Neural cell (in vitro differentiated cells): ENCODE data around the gene FOXK1. TPM values are rescaled to one million over a fixed set of nuclear protein-coding genes. Genes with fewer than 3 reads are reported as not detected.

ENCODE experiments used
- H2AFZ ChIP-seq: fragments of 200-600, 300-800 bp; sonication (generic), shearing (Covaris generic); 2 replicates; pipeline ENCODE4 v1.6.0; 2014; ENCODE audit warnings: low read depth, mild to moderate bottlenecking, antibody characterized with exemption, low read length, moderate library complexity
- H3F3A ChIP-seq: fragments of 200-600 bp; shearing (Covaris generic); 2 replicates; pipeline ENCODE4 v1.6.1; 2016; ENCODE audit warnings: mild to moderate bottlenecking, moderate library complexity, mixed read lengths, antibody characterized with exemption, low read length; ENCODE audit not compliant: insufficient read depth, poor library complexity, severe bottlenecking
- H3K27ac ChIP-seq: fragments of 200-600, 300-800 bp; sonication (generic), shearing (Covaris generic); 2 replicates; pipeline ENCODE4 v1.5.1; 2014; ENCODE audit warnings: mild to moderate bottlenecking, low read length, moderate library complexity
- H3K27me3 ChIP-seq: fragments of 300-800, 200-600 bp; sonication (generic), shearing (Covaris generic); 2 replicates; pipeline ENCODE4 v1.6.0; 2014; ENCODE audit warnings: mild to moderate bottlenecking, low read depth, low read length, moderate library complexity; ENCODE audit not compliant: insufficient read depth
- H3K36me3 ChIP-seq: fragments of 300-800, 200-600 bp; sonication (generic), shearing (Covaris generic); 2 replicates; pipeline ENCODE4 v1.5.1; 2014; ENCODE audit warnings: mild to moderate bottlenecking, antibody characterized with exemption, low read length, moderate library complexity; ENCODE audit not compliant: insufficient read depth
- H3K4me2 ChIP-seq: fragments of 300-800, 200-600 bp; sonication (generic), shearing (Covaris generic); 2 replicates; pipeline ENCODE4 v1.6.0; 2014; ENCODE audit warnings: mild to moderate bottlenecking, low read length
- H3K4me3 ChIP-seq: fragments of 300-800, 200-600 bp; sonication (generic), shearing (Covaris generic); 2 replicates; pipeline ENCODE4 v1.5.1; 2014; ENCODE audit warnings: mild to moderate bottlenecking, low read length, moderate library complexity
- H3K79me2 ChIP-seq: fragments of 200-600 bp; shearing (Covaris generic); replicated peaks from 2 replicates; pipeline ENCODE4 v1.6.0; 2014; ENCODE audit warnings: mild to moderate bottlenecking, low read length, moderate library complexity; ENCODE audit not compliant: insufficient read depth
- H3K9ac ChIP-seq: fragments of 300-800, 200-600 bp; sonication (generic), shearing (Covaris generic); 2 replicates; pipeline ENCODE4 v1.6.1; 2016; ENCODE audit warnings: mild to moderate bottlenecking, low read length, mixed read lengths
- H3K9me2 ChIP-seq: fragments of 200-600 bp; shearing (Covaris generic); 2 replicates; pipeline ENCODE4 v1.6.1; 2016; ENCODE audit warnings: mild to moderate bottlenecking, low read length, mixed read lengths; ENCODE audit not compliant: insufficient read depth
- H3K9me3 ChIP-seq: fragments of 200-600, 300-800 bp; sonication (generic), shearing (Covaris generic); 2 replicates; pipeline ENCODE4 v1.6.1; 2016; ENCODE audit warnings: mild to moderate bottlenecking, mixed run types, low read length, moderate library complexity, mixed read lengths
- H4K20me1 ChIP-seq: fragments of 200-600 bp; shearing (Covaris generic); 2 replicates; pipeline ENCODE4 v1.6.1; 2016; ENCODE audit warnings: mild to moderate bottlenecking, mixed run types; ENCODE audit not compliant: insufficient read depth
- CTCF ChIP-seq: fragments of 450-650 bp; IDR thresholded peaks from 2 replicates; pipeline ENCODE4 v1.5.1; 2014; ENCODE audit warnings: antibody characterized with exemption, mild to moderate bottlenecking, moderate library complexity; ENCODE audit not compliant: poor library complexity, severe bottlenecking
- EP300 ChIP-seq: fragments of 450-650 bp; conservative IDR thresholded peaks from 2 replicates; pipeline ENCODE4 v1.6.1; 2014; ENCODE audit warnings: antibody characterized with exemption, mild to moderate bottlenecking, moderate library complexity; ENCODE audit not compliant: poor library complexity, severe bottlenecking
- EZH2 ChIP-seq: fragments of 200-600, 300-800 bp; shearing (Covaris generic), sonication (generic); IDR thresholded peaks from 2 replicates; pipeline ENCODE4 v1.6.1; 2014; ENCODE audit warnings: antibody characterized with exemption, low read length, borderline replicate concordance, mild to moderate bottlenecking; ENCODE audit not compliant: insufficient read depth, poor library complexity, severe bottlenecking
- MXI1 ChIP-seq: fragments of 450-650 bp; conservative IDR thresholded peaks from 2 replicates; pipeline ENCODE4 v1.6.1; 2014; ENCODE audit warnings: antibody characterized with exemption, mild to moderate bottlenecking; ENCODE audit not compliant: poor library complexity, severe bottlenecking
- POLR2AphosphoS5 ChIP-seq: IDR thresholded peaks from 2 replicates; pipeline ENCODE4 v1.6.1; 2012
- RAD21 ChIP-seq: fragments of 450-650 bp; conservative IDR thresholded peaks from 2 replicates; pipeline ENCODE4 v1.6.1; 2014; ENCODE audit warnings: antibody characterized with exemption, mild to moderate bottlenecking, moderate library complexity
- SMC3 ChIP-seq: fragments of 450-650 bp; conservative IDR thresholded peaks from 2 replicates; pipeline ENCODE4 v1.6.1; 2014; ENCODE audit warnings: antibody characterized with exemption, mild to moderate bottlenecking, moderate library complexity; ENCODE audit not compliant: poor library complexity
- TAF1 ChIP-seq: IDR thresholded peaks from 2 replicates; pipeline ENCODE4 v1.6.1; 2012; ENCODE audit warnings: low read depth
- polyA plus RNA-seq: library from polyadenylated mRNA; depleted of rRNA; stranded (reverse); fragments of >200 nt; gene quantifications from 2 replicates; pipeline ENCODE4 v1.2.3, GENCODE V29; 2014
- TF ChIP-seq, protein P1 (sequence below): IDR thresholded peaks from 2 replicates; pipeline ENCODE4 v1.6.1; 2012; ENCODE audit warnings: borderline replicate concordance

FOXK1 gene
- polyA plus RNA-seq, 1 donor from 2014 or later = 7.4 TPM

GRCh38 chr7:4797858-4798705 is 116.0 kb downstream of the FOXK1 start:
- Histone ChIP-seq H3F3A (no peaks in the 10 kb centered on the region), H3K27ac (no peak overlapping the region), H3K4me2 (no peak overlapping the region), H4K20me1 (no peaks in the 10 kb centered on the region), H3K27me3 (no peaks in the 10 kb centered on the region), H3K4me3 (no peak overlapping the region), H3K79me2 (no peaks in the 10 kb centered on the region), H3K36me3 (no peaks in the 10 kb centered on the region), H3K9me3 (no peaks in the 10 kb centered on the region), H2AFZ (no peak overlapping the region), H3K9ac (no peak overlapping the region), H3K9me2 (no peaks in the 10 kb centered on the region)
- TF ChIP-seq EZH2 (no peak), SMC3 (peak; percentile 81), POLR2AphosphoS5 (no peak), CTCF (peak; percentile 76), RAD21 (peak; percentile 69)

DNA sequence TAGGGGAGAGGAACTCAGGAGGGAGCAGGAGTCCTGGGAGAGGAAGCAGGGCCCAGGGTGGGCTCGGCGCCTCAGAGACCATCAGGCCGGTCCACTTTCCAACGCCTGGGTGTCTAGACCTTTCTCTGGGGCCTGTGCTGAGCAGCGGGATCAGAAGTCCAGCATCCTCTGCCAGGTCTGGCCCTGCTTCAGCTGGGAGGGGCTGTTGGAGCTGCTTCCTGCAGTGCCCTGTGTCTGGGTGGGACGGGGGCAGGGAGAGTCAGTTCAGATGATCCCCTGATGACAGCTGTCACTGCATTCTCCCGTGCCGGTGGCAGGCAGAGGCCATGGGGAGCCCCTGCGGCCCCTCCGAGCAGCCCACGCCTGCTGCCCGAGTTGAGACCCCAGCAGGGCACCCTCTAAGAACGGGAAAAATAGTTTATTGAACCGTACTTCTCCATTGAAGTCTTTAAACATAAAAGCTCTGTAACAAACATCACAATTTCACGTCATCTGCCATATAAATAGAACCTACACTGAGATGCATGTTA is 116.7 kb downstream of the FOXK1 start:
- Histone ChIP-seq H3K9me3 (no peaks in the 10 kb centered on the region), H3K27me3 (no peaks in the 10 kb centered on the region), H3K9ac (no peak overlapping the region), H3K4me2 (no peak overlapping the region), H3K79me2 (no peaks in the 10 kb centered on the region), H2AFZ (no peak overlapping the region), H3K4me3 (no peak overlapping the region), H4K20me1 (no peaks in the 10 kb centered on the region), H3K9me2 (no peaks in the 10 kb centered on the region), H3K27ac (no peak overlapping the region), H3F3A (no peaks in the 10 kb centered on the region), H3K36me3 (no peaks in the 10 kb centered on the region)
- TF ChIP-seq, protein P1, sequence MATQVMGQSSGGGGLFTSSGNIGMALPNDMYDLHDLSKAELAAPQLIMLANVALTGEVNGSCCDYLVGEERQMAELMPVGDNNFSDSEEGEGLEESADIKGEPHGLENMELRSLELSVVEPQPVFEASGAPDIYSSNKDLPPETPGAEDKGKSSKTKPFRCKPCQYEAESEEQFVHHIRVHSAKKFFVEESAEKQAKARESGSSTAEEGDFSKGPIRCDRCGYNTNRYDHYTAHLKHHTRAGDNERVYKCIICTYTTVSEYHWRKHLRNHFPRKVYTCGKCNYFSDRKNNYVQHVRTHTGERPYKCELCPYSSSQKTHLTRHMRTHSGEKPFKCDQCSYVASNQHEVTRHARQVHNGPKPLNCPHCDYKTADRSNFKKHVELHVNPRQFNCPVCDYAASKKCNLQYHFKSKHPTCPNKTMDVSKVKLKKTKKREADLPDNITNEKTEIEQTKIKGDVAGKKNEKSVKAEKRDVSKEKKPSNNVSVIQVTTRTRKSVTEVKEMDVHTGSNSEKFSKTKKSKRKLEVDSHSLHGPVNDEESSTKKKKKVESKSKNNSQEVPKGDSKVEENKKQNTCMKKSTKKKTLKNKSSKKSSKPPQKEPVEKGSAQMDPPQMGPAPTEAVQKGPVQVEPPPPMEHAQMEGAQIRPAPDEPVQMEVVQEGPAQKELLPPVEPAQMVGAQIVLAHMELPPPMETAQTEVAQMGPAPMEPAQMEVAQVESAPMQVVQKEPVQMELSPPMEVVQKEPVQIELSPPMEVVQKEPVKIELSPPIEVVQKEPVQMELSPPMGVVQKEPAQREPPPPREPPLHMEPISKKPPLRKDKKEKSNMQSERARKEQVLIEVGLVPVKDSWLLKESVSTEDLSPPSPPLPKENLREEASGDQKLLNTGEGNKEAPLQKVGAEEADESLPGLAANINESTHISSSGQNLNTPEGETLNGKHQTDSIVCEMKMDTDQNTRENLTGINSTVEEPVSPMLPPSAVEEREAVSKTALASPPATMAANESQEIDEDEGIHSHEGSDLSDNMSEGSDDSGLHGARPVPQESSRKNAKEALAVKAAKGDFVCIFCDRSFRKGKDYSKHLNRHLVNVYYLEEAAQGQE = no peak
- no peak for TF ChIP-seq TAF1
- TF ChIP-seq MXI1 = no peak
- no peak for TF ChIP-seq EP300
- no peak for TF ChIP-seq SMC3
- TF ChIP-seq EZH2 = no peak
- no peak for TF ChIP-seq RAD21
- no peak for TF ChIP-seq CTCF
